Measurements from ENCODE around the gene CLEC6A. TPM values are rescaled to one million over a fixed set of nuclear protein-coding genes. Genes with fewer than 3 reads are reported as not detected.
A peak's percentile ranks its signal among the peaks of the same experiment; 100 is the strongest.
"Not testable (repeated sequence)": the region's sequence is repeated elsewhere in the genome, so short reads cannot be mapped to it uniquely, and the experiment has no call there.

CLEC6A gene
- total RNA-seq, 2 experiments from 2014 or later: not detected

- H3K9me3 Mint-ChIP-seq: peaks cover 8% of the 10 kb centered on the region
- H3K4me1 Mint-ChIP-seq: peaks cover 3% of the 10 kb centered on the region
- no peak overlapping the region for H3K4me3 Mint-ChIP-seq
- peaks cover 56% of the 10 kb centered on the region for H3K27me3 Mint-ChIP-seq
- DNase-seq: no peak
- H3K36me3 Mint-ChIP-seq: peaks cover 5% of the 10 kb centered on the region
- H3K27ac Mint-ChIP-seq: no peak overlapping the region
Observed at GRCh38 chr12:8471090-8471489, 15.3 kb downstream of the CLEC6A start.

DNA sequence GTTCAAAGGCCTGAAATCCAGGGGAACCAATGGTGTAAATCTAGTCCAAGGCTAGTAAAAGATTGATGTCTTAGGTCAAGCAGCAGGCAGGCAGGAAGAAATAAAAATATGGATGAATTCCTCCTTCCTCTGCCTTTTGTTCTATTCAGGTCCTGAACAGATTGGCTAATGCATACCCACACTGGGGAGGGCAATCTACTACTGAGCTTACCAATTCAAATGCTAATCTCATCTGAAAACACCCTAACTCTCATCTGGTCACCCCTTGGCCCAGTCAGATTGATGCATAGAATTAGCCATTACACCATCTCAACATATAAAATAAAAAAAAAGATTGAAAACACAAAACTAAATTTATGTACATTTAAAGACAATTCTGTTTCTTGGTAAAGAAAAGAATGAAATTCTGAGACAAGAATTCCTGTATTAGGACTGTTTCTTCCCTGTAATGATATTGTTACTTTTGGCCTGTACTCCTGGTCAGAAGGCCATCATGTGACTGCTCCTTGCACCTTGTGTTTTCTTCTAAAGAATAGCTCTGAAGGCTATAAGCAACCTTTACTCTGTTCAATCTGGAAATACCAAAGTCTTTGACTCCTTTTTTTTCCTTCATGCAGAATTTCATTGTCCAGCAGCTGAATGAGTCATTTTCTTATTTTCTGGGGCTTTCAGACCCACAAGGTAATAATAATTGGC is 19.9 kb downstream of the CLEC6A start:
- Mint-ChIP-seq H3K27ac (no peak overlapping the region), H3K9me3 (no peaks in the 10 kb centered on the region), H3K4me3 (no peak overlapping the region), H3K27me3 (peaks cover 32% of the 10 kb centered on the region), H3K4me1 (peaks cover 2% of the 10 kb centered on the region), H3K36me3 (no peaks in the 10 kb centered on the region)
- DNase-seq: no peak

- DNase-seq: no peak
- Mint-ChIP-seq H3K9me3 (peaks cover 1% of the 10 kb centered on the region), H3K36me3 (no peaks in the 10 kb centered on the region), H3K27ac (no peak overlapping the region), H3K27me3 (peaks cover 13% of the 10 kb centered on the region), H3K4me1 (peaks cover 11% of the 10 kb centered on the region), H3K4me3 (no peak overlapping the region)
Observed at GRCh38 chr12:8482571-8483061, 26.9 kb downstream of the CLEC6A start.

DNA sequence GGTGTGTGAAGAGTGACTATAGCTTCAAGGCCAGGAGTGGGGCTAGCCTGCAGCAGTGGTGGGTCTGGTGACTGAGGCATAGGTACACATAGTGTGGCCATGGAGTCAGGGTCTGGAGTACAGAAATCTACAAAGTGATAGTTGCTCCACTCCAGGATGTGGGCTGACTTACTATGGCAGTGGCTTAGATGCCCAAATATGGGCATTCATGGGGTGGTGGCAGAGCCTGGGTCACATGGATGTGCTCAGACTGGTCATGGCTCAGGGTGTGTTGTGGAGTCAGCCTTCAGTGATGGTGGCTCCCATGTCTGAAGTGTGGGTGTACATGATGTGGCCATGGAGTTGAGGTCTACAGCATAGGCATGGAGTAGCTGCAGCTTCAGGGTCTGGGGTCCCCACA is 27.3 kb downstream of the CLEC6A start:
- H3K4me3 Mint-ChIP-seq: no peak overlapping the region
- peaks cover 1% of the 10 kb centered on the region for H3K9me3 Mint-ChIP-seq
- no peak overlapping the region for H3K27ac Mint-ChIP-seq
- no peaks in the 10 kb centered on the region for H3K36me3 Mint-ChIP-seq
- H3K27me3 Mint-ChIP-seq: peaks cover 13% of the 10 kb centered on the region
- peaks cover 11% of the 10 kb centered on the region for H3K4me1 Mint-ChIP-seq
- DNase-seq: no peak

DNA sequence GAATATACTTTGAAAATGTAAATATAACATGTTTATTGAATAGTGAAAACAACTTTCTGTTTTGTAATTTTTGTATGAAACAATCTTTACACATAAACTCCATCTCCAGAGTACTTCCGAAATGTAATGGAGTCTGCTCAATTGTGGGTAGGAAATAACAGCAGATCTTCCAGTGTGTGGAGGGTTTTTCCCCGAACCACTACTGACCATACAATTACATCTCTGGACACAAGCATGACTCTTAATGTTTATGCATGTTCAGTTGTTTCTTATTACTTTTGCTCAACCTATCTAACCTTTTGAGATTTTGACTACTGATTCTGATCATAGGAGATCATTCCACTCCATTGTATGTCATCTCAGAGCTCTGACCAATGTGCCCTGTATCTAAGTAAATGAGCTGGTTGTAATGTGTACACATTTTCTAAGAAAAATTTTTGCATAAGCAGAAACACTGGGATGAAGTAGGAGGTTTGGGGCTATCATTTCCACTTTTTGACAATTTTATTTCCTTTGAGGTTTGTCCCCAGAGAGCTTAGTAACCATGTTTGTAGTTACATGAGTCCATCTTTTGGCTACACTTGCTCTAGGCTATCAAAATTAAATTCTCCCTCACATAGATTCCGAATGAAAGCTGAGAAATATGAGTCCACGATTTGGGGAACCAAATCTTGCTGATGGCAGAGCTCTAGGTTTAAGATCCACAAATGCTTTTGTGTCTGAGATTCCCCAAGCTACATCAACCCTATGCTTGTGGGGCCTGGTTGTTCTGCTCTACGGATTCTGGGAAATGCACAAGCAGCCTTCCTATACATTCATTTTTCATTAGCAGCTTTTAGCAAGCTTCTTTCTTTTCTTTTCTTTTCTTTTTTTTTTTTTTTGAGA is 36.1 kb downstream of the CLEC6A start:
- H3K27me3 Mint-ChIP-seq: no peaks in the 10 kb centered on the region
- H3K4me1 Mint-ChIP-seq: peaks cover 24% of the 10 kb centered on the region
- no peak for DNase-seq
- peaks cover 2% of the 10 kb centered on the region for H3K36me3 Mint-ChIP-seq
- peak overlapping the region; percentile 44 for H3K27ac Mint-ChIP-seq
- peaks cover 5% of the 10 kb centered on the region for H3K9me3 Mint-ChIP-seq
- H3K4me3 Mint-ChIP-seq: peak overlapping the region; percentile 18

DNA sequence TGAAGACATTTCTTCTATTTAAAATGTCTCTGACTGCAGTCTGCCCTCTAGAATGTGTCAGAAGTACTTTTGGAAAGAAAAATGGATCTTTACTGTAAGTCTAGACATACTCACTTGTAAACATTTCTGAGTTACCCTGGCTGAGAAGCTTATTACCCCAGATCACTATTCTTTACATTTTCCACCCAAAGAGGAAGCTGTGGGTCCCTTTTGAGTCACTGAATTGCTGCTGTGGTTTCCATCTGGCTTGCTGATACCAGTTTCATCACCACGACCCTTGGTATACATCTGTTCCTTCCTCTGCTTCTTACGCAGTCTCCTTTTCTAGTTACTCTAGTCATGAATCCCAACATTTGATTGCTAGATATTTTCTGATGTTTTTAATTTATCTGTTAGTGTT is 37.3 kb downstream of the CLEC6A start:
- H3K9me3 Mint-ChIP-seq: peaks cover 3% of the 10 kb centered on the region
- H3K27ac Mint-ChIP-seq: peak overlapping the region; percentile 44
- peaks cover 2% of the 10 kb centered on the region for H3K36me3 Mint-ChIP-seq
- H3K4me1 Mint-ChIP-seq: peaks cover 24% of the 10 kb centered on the region
- peak; percentile 60 for DNase-seq
- no peak overlapping the region for H3K4me3 Mint-ChIP-seq
- no peaks in the 10 kb centered on the region for H3K27me3 Mint-ChIP-seq

DNA sequence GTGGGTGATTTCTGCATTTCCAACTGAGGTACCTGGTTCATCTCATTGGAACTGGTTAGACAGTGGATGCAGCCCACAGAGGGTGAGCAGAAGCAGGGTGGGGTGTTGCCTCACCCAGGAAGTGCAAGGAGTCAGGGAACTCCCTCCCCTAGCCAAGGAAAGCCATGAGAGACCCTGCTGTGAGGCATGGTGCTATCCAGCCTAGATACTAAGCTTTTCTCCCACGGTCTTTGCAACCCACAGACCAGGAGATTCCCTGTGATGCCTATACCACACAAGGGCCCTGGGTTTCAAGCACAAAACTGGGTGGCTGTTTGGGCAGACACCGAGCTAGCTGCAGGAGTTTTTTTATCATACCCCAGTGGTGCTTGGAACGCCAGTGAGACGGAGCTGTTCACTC is 39.9 kb downstream of the CLEC6A start:
- DNase-seq, H3K36me3 Mint-ChIP-seq, H3K4me3 Mint-ChIP-seq, H3K9me3 Mint-ChIP-seq, H3K27ac Mint-ChIP-seq: not testable (repeated sequence)
- Mint-ChIP-seq H3K4me1 (peaks cover 24% of the 10 kb centered on the region), H3K27me3 (peaks cover 15% of the 10 kb centered on the region)

GRCh38 chr12:8496074-8496473 is 40.3 kb downstream of the CLEC6A start:
- H3K27ac Mint-ChIP-seq, H3K9me3 Mint-ChIP-seq, H3K4me3 Mint-ChIP-seq, DNase-seq, H3K36me3 Mint-ChIP-seq: not testable (repeated sequence)
- peaks cover 15% of the 10 kb centered on the region for H3K27me3 Mint-ChIP-seq
- peaks cover 24% of the 10 kb centered on the region for H3K4me1 Mint-ChIP-seq

GRCh38 chr12:8499616-8500015 is 43.9 kb downstream of the CLEC6A start:
- no peak overlapping the region for H3K4me3 Mint-ChIP-seq
- peaks cover 4% of the 10 kb centered on the region for H3K4me1 Mint-ChIP-seq
- no peak overlapping the region for H3K27ac Mint-ChIP-seq
- H3K36me3 Mint-ChIP-seq: no peaks in the 10 kb centered on the region
- H3K27me3 Mint-ChIP-seq: peaks cover 15% of the 10 kb centered on the region
- H3K9me3 Mint-ChIP-seq: no peaks in the 10 kb centered on the region
- no peak for DNase-seq

- no peak for DNase-seq
- H3K27me3 Mint-ChIP-seq: peaks cover 15% of the 10 kb centered on the region
- peaks cover 4% of the 10 kb centered on the region for H3K4me1 Mint-ChIP-seq
- H3K9me3 Mint-ChIP-seq: peaks cover 2% of the 10 kb centered on the region
- no peak overlapping the region for H3K4me3 Mint-ChIP-seq
- H3K36me3 Mint-ChIP-seq: no peaks in the 10 kb centered on the region
- no peak overlapping the region for H3K27ac Mint-ChIP-seq
Observed at GRCh38 chr12:8501720-8502119, 46.0 kb downstream of the CLEC6A start.

DNA sequence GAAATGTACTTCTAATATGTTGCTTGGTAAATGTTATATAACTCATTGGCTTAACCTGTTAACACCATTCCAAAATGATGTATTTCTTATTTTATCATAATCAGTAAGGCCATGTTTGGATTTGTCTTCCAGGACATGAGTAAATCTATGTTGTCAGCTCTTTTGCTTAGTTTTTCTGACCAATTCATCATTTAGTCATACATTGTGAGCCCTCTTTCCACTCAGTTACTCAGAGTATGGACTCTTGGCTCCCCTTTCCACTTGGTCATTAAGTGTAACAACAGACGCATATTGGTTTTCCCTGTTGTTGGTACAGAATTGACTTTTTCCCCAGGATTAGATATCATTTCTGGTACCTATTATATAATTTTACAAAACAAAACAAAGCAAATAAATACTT is 48.6 kb downstream of the CLEC6A start:
- Mint-ChIP-seq H3K36me3 (no peaks in the 10 kb centered on the region), H3K9me3 (peaks cover 2% of the 10 kb centered on the region), H3K27ac (no peak overlapping the region), H3K4me3 (no peak overlapping the region), H3K4me1 (peaks cover 4% of the 10 kb centered on the region), H3K27me3 (peaks cover 10% of the 10 kb centered on the region)
- DNase-seq: no peak

DNA sequence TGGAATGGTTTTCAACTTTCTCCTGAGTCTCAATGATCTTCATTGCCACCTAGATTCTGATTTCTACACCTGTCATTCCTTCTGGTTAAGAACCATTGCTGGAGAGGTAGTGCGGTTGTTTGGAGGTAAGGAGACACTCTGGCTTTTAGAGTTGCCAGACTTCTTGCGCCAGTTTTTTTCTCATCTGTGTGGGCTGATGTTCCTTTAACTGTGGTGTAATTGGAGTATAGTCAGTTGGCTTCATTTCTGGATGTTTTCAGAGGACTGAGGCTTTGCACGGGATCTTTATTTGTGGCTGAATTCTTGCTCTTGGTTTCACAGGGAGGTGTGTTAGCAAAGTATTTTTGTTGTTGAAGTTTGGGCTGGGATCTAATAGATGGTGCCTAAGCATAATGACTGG is 51.8 kb downstream of the CLEC6A start:
- no peak overlapping the region for H3K27ac Mint-ChIP-seq

GRCh38 chr12:8508223-8508622 is 52.5 kb downstream of the CLEC6A start:
- no peaks in the 10 kb centered on the region for H3K4me1 Mint-ChIP-seq
- no peak overlapping the region for H3K4me3 Mint-ChIP-seq
- no peak overlapping the region for H3K27ac Mint-ChIP-seq
- H3K27me3 Mint-ChIP-seq: peaks cover 7% of the 10 kb centered on the region
- H3K36me3 Mint-ChIP-seq: no peaks in the 10 kb centered on the region
- peaks cover 2% of the 10 kb centered on the region for H3K9me3 Mint-ChIP-seq
- no peak for DNase-seq

More for the DNA sequence above, 51.8 kb downstream of the CLEC6A start:
- Mint-ChIP-seq H3K4me1 (no peaks in the 10 kb centered on the region), H3K4me3 (no peak overlapping the region), H3K36me3 (no peaks in the 10 kb centered on the region), H3K27me3 (peaks cover 7% of the 10 kb centered on the region), H3K9me3 (peaks cover 2% of the 10 kb centered on the region)
- DNase-seq: no peak

DNA sequence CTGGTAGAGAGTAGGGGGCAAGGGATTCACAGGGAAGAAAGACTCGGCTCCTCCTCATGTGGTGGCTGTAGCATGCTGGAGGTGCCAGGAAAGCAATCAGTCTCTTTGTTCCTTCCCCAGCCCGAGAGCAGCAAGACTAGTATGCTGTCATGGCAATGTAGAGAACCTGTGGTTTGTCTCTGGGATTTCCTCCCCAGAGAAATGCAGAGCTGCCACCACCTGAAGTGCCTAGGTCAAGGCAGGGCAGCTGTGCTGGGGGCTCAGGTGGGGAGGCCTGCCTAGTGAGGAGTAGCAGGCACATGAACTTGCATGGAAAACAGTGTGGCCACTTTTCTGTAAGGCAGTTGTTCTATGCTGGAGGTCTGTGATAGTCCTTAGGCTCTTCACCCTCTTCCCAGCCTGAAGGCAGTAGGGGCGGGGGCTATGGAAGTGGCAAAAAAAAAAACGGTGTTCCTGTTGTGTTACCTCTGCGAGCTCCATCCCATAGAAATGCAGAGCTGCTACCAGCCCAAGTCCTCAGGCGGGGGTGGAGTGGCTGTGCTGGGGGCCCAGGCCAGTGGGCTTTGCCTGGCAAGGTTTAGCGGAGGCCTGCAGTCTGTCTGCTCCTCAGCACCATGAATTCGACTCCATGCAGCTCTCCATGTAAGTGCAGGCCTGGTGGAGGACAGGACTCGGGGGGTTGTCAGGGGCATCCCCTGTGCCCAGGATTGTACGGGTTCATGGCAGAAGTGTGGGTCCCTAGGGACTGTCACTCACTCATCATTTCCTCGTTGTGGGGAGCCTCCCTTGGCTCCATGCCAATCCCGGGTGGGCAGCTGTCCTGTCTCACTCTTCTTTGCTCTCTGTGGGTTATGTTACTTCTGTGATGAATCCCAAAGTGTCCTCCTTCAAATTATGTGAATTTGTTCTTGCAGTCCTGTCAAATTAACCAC is 53.4 kb downstream of the CLEC6A start:
- Mint-ChIP-seq H3K27ac (no peak overlapping the region), H3K9me3 (peaks cover 2% of the 10 kb centered on the region), H3K4me3 (no peak overlapping the region), H3K36me3 (no peaks in the 10 kb centered on the region), H3K27me3 (peaks cover 13% of the 10 kb centered on the region), H3K4me1 (peaks cover 3% of the 10 kb centered on the region)
- DNase-seq: no peak

GRCh38 chr12:8513256-8513655 is 57.5 kb downstream of the CLEC6A start, which contains the start of gene CLEC4D:
Gene CLEC4D (plus strand): TSS chr12:8513503. CDS start chr12:8513733, 230 bp downstream.
- Mint-ChIP-seq H3K36me3 (no peaks in the 10 kb centered on the region), H3K27ac (no peak within 1 kb of the TSS), H3K9me3 (no peaks in the 10 kb centered on the region), H3K4me3 (no peak within 1 kb of the TSS), H3K4me1 (peaks cover 3% of the 10 kb centered on the region), H3K27me3 (peaks cover 18% of the 10 kb centered on the region)
- DNase-seq: no peak

Data from activated naive CD8-positive, alpha-beta T cell treated with anti-CD3 and anti-CD28 coated beads for 36 hours (primary cell).